ENCODE results near the gene PPP4R4.

The PPP4R4 gene

GRCh38 chr14:94290197-94290596, 116.1 kb downstream of the PPP4R4 start:
- no peak for TF ChIP-seq CTCF (IDR thresholded peaks at IDR 0.05; ENCODE audit: borderline replicate concordance, insufficient read depth, low read depth, low read length)
- H3K4me3 ChIP-seq (ENCODE audit: low read depth, low read length), result no peak overlapping the region

- H3K4me3 ChIP-seq (ENCODE audit: low read depth, low read length), result no peak overlapping the region
- no peak for TF ChIP-seq CTCF (IDR thresholded peaks at IDR 0.05; ENCODE audit: borderline replicate concordance, insufficient read depth, low read depth, low read length)
Observed at GRCh38 chr14:94291159-94291905, 117.2 kb downstream of the PPP4R4 start.

- no peak for TF ChIP-seq CTCF (IDR thresholded peaks at IDR 0.05; ENCODE audit: borderline replicate concordance, insufficient read depth, low read depth, low read length)
- H3K4me3 ChIP-seq (ENCODE audit: low read depth, low read length), result no peak overlapping the region
Observed at GRCh38 chr14:94291906-94292525, 117.9 kb downstream of the PPP4R4 start.

- H3K4me3 ChIP-seq (ENCODE audit: low read depth, low read length), result no peak overlapping the region
- TF ChIP-seq CTCF (IDR thresholded peaks at IDR 0.05; ENCODE audit: borderline replicate concordance, insufficient read depth, low read depth, low read length), result no peak
Observed at GRCh38 chr14:94292526-94292871, 118.4 kb downstream of the PPP4R4 start.

- H3K4me3 ChIP-seq (ENCODE audit: low read depth, low read length), result no peak within 1 kb of the TSS
- TF ChIP-seq CTCF (IDR thresholded peaks at IDR 0.05; ENCODE audit: borderline replicate concordance, insufficient read depth, low read depth, low read length), result no peak
Observed at GRCh38 chr14:94292872-94293577, 118.9 kb downstream of the PPP4R4 start, which contains the start of gene SERPINA10. SERPINA10 (minus strand) TSS chr14:94293268; CDS start chr14:94290593, 2,675 bp downstream.

GRCh38 chr14:94293578-94293924, 119.4 kb downstream of the PPP4R4 start:
- no peak overlapping the region for H3K4me3 ChIP-seq (ENCODE audit: low read depth, low read length)
- TF ChIP-seq CTCF (IDR thresholded peaks at IDR 0.05; ENCODE audit: borderline replicate concordance, insufficient read depth, low read depth, low read length), result no peak

Measured in GM12875 (cell line).